ENCODE data around the gene EIF2AK2.

DNA sequence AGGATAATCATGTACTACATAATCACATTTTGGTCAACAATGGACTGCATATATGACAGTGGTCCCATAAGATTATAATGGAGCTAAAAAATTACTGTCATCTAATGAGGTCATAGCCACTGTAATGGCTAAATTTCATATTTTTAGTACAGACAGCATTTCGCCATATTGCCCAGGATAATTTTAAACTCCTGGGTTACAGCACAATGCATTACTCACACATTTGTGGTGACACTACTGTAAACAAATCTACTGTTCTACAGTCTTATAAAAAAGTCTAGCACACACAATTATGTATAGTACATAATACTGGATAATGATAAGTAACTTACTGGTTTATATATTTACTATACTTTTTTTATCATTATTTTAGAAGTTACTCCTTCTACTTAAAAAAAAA lies 12.8 kb downstream of the EIF2AK2 start:
- no peak for TF ChIP-seq SUZ12 (IDR thresholded peaks at IDR 0.05)
- TF ChIP-seq SP1 (IDR thresholded peaks at IDR 0.05) = no peak
- TF ChIP-seq ELF4 (IDR thresholded peaks at IDR 0.05) = no peak
- no peak for TF ChIP-seq FOXM1 (IDR thresholded peaks at IDR 0.05; ENCODE audit: borderline replicate concordance)
- TF ChIP-seq FOXK2 (IDR thresholded peaks at IDR 0.05) = no peak
- TF ChIP-seq ARNT (IDR thresholded peaks at IDR 0.05) = no peak
- no peak for TF ChIP-seq NFRKB (IDR thresholded peaks at IDR 0.05)
- TF ChIP-seq, protein P1, sequence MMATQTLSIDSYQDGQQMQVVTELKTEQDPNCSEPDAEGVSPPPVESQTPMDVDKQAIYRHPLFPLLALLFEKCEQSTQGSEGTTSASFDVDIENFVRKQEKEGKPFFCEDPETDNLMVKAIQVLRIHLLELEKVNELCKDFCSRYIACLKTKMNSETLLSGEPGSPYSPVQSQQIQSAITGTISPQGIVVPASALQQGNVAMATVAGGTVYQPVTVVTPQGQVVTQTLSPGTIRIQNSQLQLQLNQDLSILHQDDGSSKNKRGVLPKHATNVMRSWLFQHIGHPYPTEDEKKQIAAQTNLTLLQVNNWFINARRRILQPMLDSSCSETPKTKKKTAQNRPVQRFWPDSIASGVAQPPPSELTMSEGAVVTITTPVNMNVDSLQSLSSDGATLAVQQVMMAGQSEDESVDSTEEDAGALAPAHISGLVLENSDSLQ (IDR thresholded peaks at IDR 0.05) = no peak
- no peak for TF ChIP-seq CTBP1 (IDR thresholded peaks at IDR 0.05; ENCODE audit: borderline replicate concordance)

Data from HEK293T (cell line).